Lower leg skin (tissue), 4 donors: Measurements from ENCODE around the gene SOX6. TPM values are rescaled to one million over a fixed set of nuclear protein-coding genes. Genes with fewer than 3 reads are reported as not detected.

Experiments
- DNase-seq, 2 donors: peaks; one replicate each; pipeline ENCODE4 v3.0.0-alpha.2; 2019; ENCODE audit warnings: low spot score in 2 of 2
- H3K4me3 ChIP-seq: fragments of 200-600 bp; sonication (generic); 2 replicates; pipeline ENCODE4 v1.5.1; 2017; ENCODE audit warnings: mild to moderate bottlenecking, low read depth; ENCODE audit not compliant: poor library complexity, severe bottlenecking
- CTCF ChIP-seq, 3 donors: fragments of 450-650 bp; IDR thresholded peaks; one replicate each; pipeline ENCODE4 v1.5.1; 2016; ENCODE audit warnings: antibody characterized with exemption in 3 of 3, mild to moderate bottlenecking in 3 of 3, moderate library complexity in 2 of 3
- POLR2A ChIP-seq, 2 donors: fragments of 450-650 bp; IDR thresholded peaks; one replicate each; pipeline ENCODE4 v1.6.1; 2016 to 2017; ENCODE audit warnings: antibody characterized with exemption in 2 of 2, mild to moderate bottlenecking in 1 of 2, moderate library complexity in 1 of 2
- WGBS, 2 donors: methylation state at CpG; one replicate each; pipeline ENCODE4 v1.1.5; 2018; 5-methylcytosine and 5-hydroxymethylcytosine counted together
- intact Hi-C: fragments of 100-400 bp; cut with DNase I; formaldehyde crosslinking; loops from one replicate; pipeline ENCODE4 v1.15.0; 2023; ENCODE audit warnings: low total_unique reads
- total RNA-seq, 4 donors: library from RNA; depleted of rRNA; stranded (reverse); fragments of >200 nt; gene quantifications; one replicate each; pipeline ENCODE4 v1.1.0, GENCODE V29; 2016

The SOX6 gene
- total RNA-seq, 4 donors from 2014 or later: 11.2 to 31.8 (median 11.6) TPM

- no peak for DNase-seq
- H3K4me3 ChIP-seq: no peak overlapping the region
- intact Hi-C loops: no loop called here
- 59 to 74% methylated on average over 1 of the region's 1 CpG for WGBS, 2 donors
- no peak for TF ChIP-seq POLR2A (IDR thresholded peaks at IDR 0.05)
- TF ChIP-seq CTCF (IDR thresholded peaks at IDR 0.05): no peak
Measured at GRCh38 chr11:16271258-16271657, 85.1 kb downstream of the SOX6 start.

DNA sequence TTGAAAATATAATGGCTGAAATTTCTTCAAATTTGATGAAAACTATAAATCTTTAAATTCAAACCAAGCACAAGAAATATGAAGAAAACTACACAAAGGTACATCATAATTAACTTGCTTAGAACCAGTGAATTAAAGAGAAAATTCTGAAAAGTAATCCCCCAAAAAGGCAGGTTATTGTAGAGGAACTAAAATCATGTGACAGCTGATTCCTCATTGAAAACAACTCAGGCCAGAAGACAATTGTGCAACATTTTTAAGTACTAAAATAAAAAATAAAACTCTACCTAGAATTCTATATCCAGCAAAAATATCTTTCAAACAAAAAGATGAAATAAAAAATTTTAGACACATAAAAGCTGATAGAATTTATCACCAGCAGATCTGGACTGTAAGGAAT is 90.3 kb downstream of the SOX6 start:
- no peak for TF ChIP-seq CTCF (IDR thresholded peaks at IDR 0.05)
- TF ChIP-seq POLR2A (IDR thresholded peaks at IDR 0.05): no peak
- H3K4me3 ChIP-seq: no peak overlapping the region
- intact Hi-C loops: no loop called here
- DNase-seq: no peak

DNA sequence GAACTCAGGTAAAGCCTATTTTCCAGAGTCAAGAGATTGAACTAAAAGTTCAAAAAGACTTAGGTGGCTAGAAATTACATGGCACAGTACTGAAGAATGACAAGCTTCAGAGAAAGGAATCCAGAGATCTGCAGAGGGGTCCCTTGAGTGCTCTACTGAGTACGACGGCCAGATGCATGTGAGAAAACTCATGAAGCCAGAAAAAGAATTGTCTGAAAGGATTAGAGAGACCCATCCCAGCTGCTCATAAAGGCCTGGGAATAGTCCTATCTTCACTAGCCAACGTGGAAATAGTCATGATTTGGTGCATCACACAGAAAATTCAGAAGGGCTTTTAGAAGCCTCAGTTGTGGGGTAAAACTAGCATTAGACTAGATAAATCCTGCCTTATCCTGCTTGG is 91.3 kb downstream of the SOX6 start:
- H3K4me3 ChIP-seq: no peak overlapping the region
- WGBS, 2 donors: 77 to 81% methylated on average over 3 of the region's 3 CpGs
- intact Hi-C loops: no loop called here
- TF ChIP-seq CTCF (IDR thresholded peaks at IDR 0.05) (no peak), POLR2A (IDR thresholded peaks at IDR 0.05) (no peak)
- no peak for DNase-seq

GRCh38 chr11:16262645-16262955 is 93.7 kb downstream of the SOX6 start:
- no peak for DNase-seq
- TF ChIP-seq CTCF (IDR thresholded peaks at IDR 0.05) (no peak), POLR2A (IDR thresholded peaks at IDR 0.05) (no peak)
- no peak overlapping the region for H3K4me3 ChIP-seq
- intact Hi-C loops: no loop called here

- 70 to 74% methylated on average over 3 of the region's 3 CpGs for WGBS, 2 donors
- TF ChIP-seq CTCF (IDR thresholded peaks at IDR 0.05): no peak
- no peak for TF ChIP-seq POLR2A (IDR thresholded peaks at IDR 0.05)
- no peak for DNase-seq
Measured at GRCh38 chr11:16261836-16262644, 94.3 kb downstream of the SOX6 start.

DNA sequence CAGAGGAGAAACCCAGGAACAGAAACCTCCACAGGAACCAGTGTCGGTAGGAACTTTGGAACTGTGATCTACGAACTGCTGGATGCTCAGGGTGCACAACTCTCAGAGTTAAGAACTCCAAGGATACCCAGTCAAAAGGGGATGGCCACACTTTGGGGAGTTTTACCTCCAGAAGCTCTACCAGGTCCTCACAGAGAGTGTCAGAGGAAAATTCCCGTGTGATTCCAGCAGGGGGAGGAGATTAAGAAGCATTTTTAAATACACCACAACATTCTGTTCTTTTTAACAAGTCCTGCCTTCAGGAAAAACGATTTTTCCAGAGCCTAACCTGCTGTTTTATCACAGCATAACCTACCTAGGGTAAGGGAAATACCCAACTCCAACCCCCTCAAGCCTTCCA is 104.0 kb downstream of the SOX6 start:
- DNase-seq: no peak
- 60 to 68% methylated on average over 4 of the region's 4 CpGs for WGBS, 2 donors
- intact Hi-C loops: no loop called here
- TF ChIP-seq CTCF (IDR thresholded peaks at IDR 0.05) (no peak), POLR2A (IDR thresholded peaks at IDR 0.05) (no peak)
- H3K4me3 ChIP-seq: no peak overlapping the region

More at GRCh38 chr11:16261836-16262644, 94.3 kb downstream of the SOX6 start:
- H3K4me3 ChIP-seq: no peak overlapping the region
- intact Hi-C loops: no loop called here
